GM13977 (cell line): Measurements from ENCODE around the gene MAGOH.
"Not testable (repeated sequence)": the region's sequence is repeated elsewhere in the genome, so short reads cannot be mapped to it uniquely, and the experiment has no call there.

Experiments
- DNase-seq: peaks from one replicate; pipeline ENCODE4 v3.0.0; 2012; ENCODE audit warnings: low spot score
- in situ Hi-C: fragments of 300-500 bp; cut with MboI; formaldehyde crosslinking; loops from one replicate; pipeline ENCODE4 v1.12.0; 2022; ENCODE audit warnings: low sequenced_read_pairs, low pct_unique_long_range_greater_than_20kb, mixed read lengths, inconsistent platforms; ENCODE audit not compliant: unreplicated experiment
- TF ChIP-seq, protein P1 (sequence below): IDR thresholded peaks from 2 replicates; pipeline ENCODE4 v1.5.1; 2012; ENCODE audit warnings: mild to moderate bottlenecking, control low read depth; ENCODE audit not compliant: insufficient read depth; ENCODE audit errors: extremely low read depth, missing control alignments

Gene MAGOH

DNA sequence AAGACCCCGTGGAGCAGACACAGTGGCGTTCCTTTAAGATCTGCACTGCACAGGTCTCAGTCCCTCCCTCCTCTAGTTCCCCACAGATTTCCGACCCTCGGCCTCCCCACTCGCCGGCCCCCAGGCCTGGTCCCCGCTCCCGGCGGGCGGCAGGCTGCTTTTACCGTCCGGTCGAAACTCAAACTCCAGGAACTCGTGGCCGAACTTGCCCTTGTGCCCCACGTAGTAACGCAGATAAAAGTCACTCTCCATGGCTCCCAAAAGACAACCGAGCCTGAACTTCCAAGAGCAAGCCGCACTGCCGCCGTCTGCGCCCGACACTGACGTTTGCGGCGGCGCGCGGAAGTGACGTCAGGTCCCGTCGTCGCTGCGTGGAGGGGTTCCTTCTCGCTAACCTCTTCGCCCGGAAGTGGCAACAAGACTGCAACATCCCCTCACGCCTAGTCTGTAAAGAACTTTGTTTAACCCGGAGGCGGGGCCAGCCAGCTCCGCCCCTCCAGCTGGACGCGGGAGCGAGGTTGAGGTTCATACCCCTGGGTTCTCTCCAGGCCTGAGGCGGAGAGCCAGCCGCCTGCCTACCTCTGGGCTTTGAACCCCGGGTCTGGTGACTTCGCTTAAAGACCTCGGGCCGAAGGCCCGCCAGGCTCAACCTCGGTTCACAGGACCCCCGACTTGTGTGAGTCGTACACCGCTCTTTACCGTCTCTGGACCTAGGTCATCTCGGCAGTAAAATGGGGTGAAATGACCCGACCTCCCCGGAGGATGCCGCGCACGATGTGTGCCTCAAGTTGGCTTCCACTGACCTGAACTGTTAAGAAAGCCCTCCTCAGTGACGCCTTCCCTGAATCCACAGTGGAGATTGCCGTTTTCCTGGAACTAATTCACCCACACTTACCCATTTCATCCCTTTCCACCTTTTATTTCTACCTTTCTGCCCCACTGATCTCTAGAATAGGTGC, at the start of gene MAGOH:
Gene MAGOH, minus strand, starts transcription at position 322 of the 959 bp plus-strand sequence. Its CDS starts 70 bp downstream, at position 252.
- peak; percentile 97 for DNase-seq
- in situ Hi-C loops = no loop called here
- TF ChIP-seq, protein P1, sequence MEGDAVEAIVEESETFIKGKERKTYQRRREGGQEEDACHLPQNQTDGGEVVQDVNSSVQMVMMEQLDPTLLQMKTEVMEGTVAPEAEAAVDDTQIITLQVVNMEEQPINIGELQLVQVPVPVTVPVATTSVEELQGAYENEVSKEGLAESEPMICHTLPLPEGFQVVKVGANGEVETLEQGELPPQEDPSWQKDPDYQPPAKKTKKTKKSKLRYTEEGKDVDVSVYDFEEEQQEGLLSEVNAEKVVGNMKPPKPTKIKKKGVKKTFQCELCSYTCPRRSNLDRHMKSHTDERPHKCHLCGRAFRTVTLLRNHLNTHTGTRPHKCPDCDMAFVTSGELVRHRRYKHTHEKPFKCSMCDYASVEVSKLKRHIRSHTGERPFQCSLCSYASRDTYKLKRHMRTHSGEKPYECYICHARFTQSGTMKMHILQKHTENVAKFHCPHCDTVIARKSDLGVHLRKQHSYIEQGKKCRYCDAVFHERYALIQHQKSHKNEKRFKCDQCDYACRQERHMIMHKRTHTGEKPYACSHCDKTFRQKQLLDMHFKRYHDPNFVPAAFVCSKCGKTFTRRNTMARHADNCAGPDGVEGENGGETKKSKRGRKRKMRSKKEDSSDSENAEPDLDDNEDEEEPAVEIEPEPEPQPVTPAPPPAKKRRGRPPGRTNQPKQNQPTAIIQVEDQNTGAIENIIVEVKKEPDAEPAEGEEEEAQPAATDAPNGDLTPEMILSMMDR = no peak

DNA sequence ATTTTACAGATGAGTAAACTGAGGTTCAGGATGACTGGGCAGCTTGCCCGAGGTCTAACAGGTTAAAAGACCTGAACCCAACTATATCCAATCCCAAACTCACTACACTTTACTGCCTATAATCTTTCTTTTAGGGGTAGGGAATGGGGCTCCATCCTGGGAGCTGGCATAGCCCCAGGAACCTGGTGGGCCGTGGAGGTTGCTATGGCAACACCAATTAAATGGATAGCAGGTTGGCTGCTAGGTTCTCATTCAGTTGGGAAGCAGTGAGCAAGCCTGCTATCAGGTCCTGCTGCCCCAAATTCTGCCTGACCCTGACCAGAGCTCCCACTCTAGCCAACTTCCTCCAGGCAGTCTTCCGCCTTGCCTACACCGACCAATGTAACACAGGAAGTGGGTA, 48.6 kb upstream of the MAGOH start:
- in situ Hi-C loops = no loop called here
- TF ChIP-seq, protein P1 = no peak
- no peak for DNase-seq

DNA sequence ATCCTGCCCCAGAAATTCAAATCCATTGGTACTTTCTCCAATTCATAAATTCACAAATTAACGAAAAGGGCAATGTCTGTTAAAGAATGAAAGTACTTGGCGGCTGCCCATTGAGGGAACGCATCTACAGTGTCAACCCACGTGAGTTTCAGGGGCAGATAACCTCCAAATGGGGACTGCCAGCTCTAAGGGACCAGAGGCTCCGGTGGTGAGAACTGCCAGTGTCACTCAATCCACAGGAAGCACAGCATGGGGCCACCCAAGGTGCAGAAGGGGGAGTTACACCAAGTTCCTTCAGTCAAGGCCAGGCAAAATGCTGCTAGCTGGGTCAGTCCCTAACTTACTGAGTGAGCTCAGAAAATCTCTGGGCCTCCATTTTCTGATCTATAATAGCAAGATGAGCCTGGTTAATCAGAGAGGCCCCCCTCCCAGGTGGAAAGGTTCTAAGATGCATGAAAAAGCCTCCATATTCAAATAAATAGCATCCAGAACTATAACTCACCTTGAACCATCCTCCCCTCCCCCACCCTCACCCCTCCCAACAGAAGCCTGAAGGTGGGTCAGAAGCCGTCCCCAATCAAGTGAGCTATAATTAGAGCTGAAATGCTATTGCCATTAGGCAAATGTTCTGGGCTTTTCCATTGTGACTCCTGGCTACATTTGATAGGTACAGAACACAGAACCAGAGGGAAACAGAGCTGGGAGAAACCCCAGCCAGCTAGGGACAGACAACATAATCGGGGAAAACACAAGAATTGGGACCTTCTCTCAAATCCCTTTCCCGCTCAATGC, 47.8 kb upstream of the MAGOH start:
- in situ Hi-C loops = no loop called here
- DNase-seq = no peak
- TF ChIP-seq, protein P1 = no peak

DNA sequence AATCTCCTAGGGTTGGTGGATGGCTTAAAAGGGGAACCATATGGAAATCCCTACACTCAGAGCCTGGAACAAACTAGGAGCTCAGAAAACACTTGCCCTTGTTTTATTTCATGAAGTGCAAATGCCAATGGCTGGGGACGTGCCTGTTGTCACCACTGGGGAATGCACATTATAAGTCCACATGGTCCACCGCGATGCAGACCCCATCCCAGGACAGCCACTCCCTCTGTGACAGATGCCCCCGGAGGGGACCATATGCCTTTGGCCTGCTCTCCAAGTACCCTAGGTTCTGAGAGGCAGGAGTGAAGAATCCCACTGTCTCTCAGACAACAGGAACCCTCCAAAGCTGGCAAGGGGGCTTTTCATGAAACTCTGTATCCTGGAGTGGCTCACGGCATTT, 47.2 kb upstream of the MAGOH start:
- DNase-seq = no peak
- TF ChIP-seq, protein P1 = no peak
- in situ Hi-C loops = no loop called here

DNA sequence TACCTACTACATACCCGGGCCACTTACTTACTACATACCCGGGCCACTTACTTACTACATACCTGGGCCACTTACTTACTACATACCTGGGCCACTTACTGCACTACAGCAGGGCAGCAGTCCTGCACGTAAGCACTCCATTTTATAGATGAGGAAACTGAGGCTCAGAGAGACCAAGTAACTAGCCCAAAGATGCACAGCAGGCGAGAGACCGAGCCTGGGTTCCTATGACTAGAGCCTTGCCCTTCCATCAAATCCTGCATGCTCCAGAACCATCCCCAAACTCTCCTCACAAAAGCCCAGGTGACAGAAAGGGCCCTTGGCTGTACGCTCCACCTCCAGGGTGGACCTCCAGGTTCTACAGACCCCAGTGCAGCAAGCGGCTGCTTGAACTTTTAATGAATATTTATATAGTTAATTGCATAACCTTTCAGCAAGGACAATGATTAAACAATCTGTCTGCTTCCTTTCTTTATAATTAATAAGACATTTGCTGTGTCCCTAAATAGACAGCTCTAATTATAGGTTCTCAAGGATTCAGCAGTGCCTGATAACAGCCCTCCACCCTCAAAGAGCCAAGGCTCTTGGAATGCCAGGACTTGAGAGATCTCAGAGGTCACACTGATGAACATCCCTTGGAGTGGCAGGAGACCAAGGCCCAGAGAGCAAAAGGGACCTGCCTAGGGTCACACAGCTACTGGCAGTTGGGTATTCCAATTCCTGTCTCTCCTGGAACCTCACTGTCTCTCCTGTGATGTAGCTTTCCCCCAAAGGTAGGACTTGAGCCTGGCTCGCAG, 46.1 kb upstream of the MAGOH start:
- TF ChIP-seq, protein P1 = no peak
- in situ Hi-C loops = no loop called here
- DNase-seq = no peak

DNA sequence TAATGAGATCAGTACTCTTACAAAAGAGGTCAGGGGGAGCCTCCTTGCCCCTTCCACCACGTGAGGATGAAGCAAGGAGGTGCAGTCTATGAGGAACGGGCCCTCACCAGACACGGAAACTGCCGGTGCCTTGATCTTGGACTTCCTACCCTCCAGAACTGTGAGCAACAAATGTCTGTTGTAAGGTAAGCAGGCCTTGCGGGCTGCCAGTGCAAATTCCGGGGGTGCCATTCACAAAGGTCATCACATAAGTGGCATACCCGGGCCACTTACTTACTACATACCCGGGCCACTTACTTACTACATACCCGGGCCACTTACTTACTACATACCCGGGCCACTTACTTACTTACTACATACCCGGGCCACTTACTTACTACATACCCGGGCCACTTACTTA, 44.8 kb upstream of the MAGOH start:
- DNase-seq, in situ Hi-C loops: not testable (repeated sequence)
